Measurements from ENCODE around the gene DNAJC1. TPM values are rescaled to one million over a fixed set of nuclear protein-coding genes. Genes with fewer than 3 reads are reported as not detected.
"Not testable (repeated sequence)": the region's sequence is repeated elsewhere in the genome, so short reads cannot be mapped to it uniquely, and the experiment has no call there.

Gene DNAJC1
- total and polyA plus RNA-seq, 2 of the 8 experiments (the other 6 are each of a cell fraction or from before 2014, with no cell fraction given), result 6.8 to 14.8 TPM

- no peaks in the 10 kb centered on the region for H3K79me2 ChIP-seq (ENCODE audit: control insufficient read depth in 1 of 2, insufficient read depth in 2 of 2, low read length in 2 of 2)
- H3K14ac ChIP-seq (ENCODE audit: insufficient read length), result no peak overlapping the region
- H3K79me1 ChIP-seq (ENCODE audit: low read depth, low read length), result no peaks in the 10 kb centered on the region
- H3K4ac ChIP-seq (replicated peaks; ENCODE audit: insufficient read length, low read depth, low read length), result no peak overlapping the region
- no peaks in the 10 kb centered on the region for H3K36me3 ChIP-seq (ENCODE audit: control insufficient read depth in 2 of 4, insufficient read depth in 4 of 4, low read length in 3 of 4)
- DNase-seq (ENCODE audit: low read depth in 1 of 2, low spot score in 2 of 2) (no peak), FAIRE-seq (no peak)
- no peak overlapping the region for H2AK5ac ChIP-seq (ENCODE audit: low read depth, low read length)
- ChIA-PET POLR2A (ENCODE audit: partially characterized antibody) (interaction anchor here (0.7 kb wide), 1 partner anchor 242 kb away, joined by 3 read pairs; no protein-coding TSS in a partner anchor), CTCF (ENCODE audit: partially characterized antibody) (no interaction called here)
- H4K5ac ChIP-seq (ENCODE audit: insufficient read length, low read depth, low read length), result no peak overlapping the region
- H2BK12ac ChIP-seq (ENCODE audit: low read depth, low read length), result no peak overlapping the region
- no peak overlapping the region for H3K4me3 ChIP-seq (ENCODE audit: extremely low read depth in 1 of 4, insufficient read depth in 2 of 4, low read depth in 3 of 4, low read length in 4 of 4)
- H3K27ac ChIP-seq (ENCODE audit: low read depth, low read length), result no peak overlapping the region
- no peak overlapping the region for H2BK20ac ChIP-seq (ENCODE audit: low read length)
- no peak overlapping the region for H3K18ac ChIP-seq (ENCODE audit: extremely low read depth, low read length)
- no peak overlapping the region for H2AFZ ChIP-seq (ENCODE audit: low read length)
- no peak overlapping the region for H2BK15ac ChIP-seq (ENCODE audit: low read length)
- no peak overlapping the region for H2BK5ac ChIP-seq (ENCODE audit: low read depth, low read length)
- no peak overlapping the region for H2BK120ac ChIP-seq (replicated peaks; ENCODE audit: low read depth, low read length)
- H3K23ac ChIP-seq (ENCODE audit: insufficient read length), result no peak overlapping the region
- no peak overlapping the region for H3K4me2 ChIP-seq (ENCODE audit: insufficient read depth in 1 of 2, low read depth in 2 of 2, low read length in 2 of 2)
- H4K20me1 ChIP-seq (replicated peaks in 1 of 2; ENCODE audit: control insufficient read depth in 1 of 2, insufficient read depth in 2 of 2, low read length in 2 of 2), result no peaks in the 10 kb centered on the region
- TF ChIP-seq CTBP2 (IDR thresholded peaks at IDR 0.05; ENCODE audit: borderline replicate concordance, insufficient read depth, insufficient read length, low read length), result no peak
- no peak overlapping the region for H3K9ac ChIP-seq (replicated peaks in 1 of 4; ENCODE audit: extremely low read depth in 1 of 4, low read depth in 3 of 4, low read length in 3 of 4)
- no peaks in the 10 kb centered on the region for H3K27me3 ChIP-seq (replicated peaks in 1 of 4; ENCODE audit: control insufficient read depth in 3 of 4, extremely low read depth in 1 of 4, insufficient read depth in 3 of 4, low read length in 3 of 4)
- 100% methylated on average over 1 of the region's 1 CpG; no CpG with 5 or more reads in 1 of the 2 experiments for WGBS, 2 experiments (ENCODE audit: extremely low coverage in 1 of 2, insufficient coverage in 1 of 2, insufficient read length in 1 of 2, insufficient replicate concordance in 2 of 2, low coverage in 1 of 2, low lambda C conversion rate in 2 of 2, missing lambda C conversion rate in 1 of 2)
- H3K56ac ChIP-seq (replicated peaks; ENCODE audit: insufficient read length, low read depth, low read length), result no peak overlapping the region
- no peaks in the 10 kb centered on the region for H3K9me3 ChIP-seq (ENCODE audit: insufficient read depth in 2 of 2, low read depth in 1 of 2, low read length in 1 of 2)
- no peaks in the 10 kb centered on the region for H3K23me2 ChIP-seq (ENCODE audit: low read depth, low read length)
- H4K8ac ChIP-seq (ENCODE audit: extremely low read depth, insufficient read depth, low read length), result no peak overlapping the region; the same call in 1 of the 2 replicates
- H3K4me1 ChIP-seq (replicated peaks in 1 of 4; ENCODE audit: control insufficient read depth in 3 of 4, insufficient read depth in 4 of 4, low read length in 3 of 4), result no peaks in the 10 kb centered on the region
- no peak overlapping the region for H4K91ac ChIP-seq (replicated peaks; ENCODE audit: insufficient read length, low read length)
These were observed 159.9 kb downstream of the DNAJC1 start for GRCh38 chr10:21843645-21844044.

DNA sequence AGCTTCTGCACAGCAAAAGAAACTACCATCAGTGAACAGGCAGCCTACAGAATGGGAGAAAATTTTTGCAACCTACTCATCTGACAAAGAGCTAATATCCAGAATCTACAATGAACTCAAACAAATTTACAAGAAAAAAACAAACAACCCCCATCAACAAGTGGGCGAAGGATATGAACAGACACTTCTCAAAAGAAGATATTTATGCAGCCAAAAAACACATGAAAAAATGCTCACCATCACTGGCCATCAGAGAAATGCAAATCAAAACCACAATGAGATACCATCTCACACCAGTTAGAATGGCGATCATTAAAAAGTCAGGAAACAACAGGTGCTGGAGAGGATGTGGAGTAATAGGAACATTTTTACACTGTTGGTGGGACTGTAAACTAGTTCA, 162.3 kb downstream of the DNAJC1 start:
- H3K79me1 ChIP-seq (ENCODE audit: low read depth, low read length); H3K4me2 ChIP-seq (ENCODE audit: insufficient read depth in 1 of 2, low read depth in 2 of 2, low read length in 2 of 2); H3K36me3 ChIP-seq (ENCODE audit: control insufficient read depth in 2 of 4, insufficient read depth in 4 of 4, low read length in 3 of 4); H3K79me2 ChIP-seq (ENCODE audit: control insufficient read depth in 1 of 2, insufficient read depth in 2 of 2, low read length in 2 of 2); H4K20me1 ChIP-seq (replicated peaks in 1 of 2; ENCODE audit: control insufficient read depth in 1 of 2, insufficient read depth in 2 of 2, low read length in 2 of 2); H4K5ac ChIP-seq (ENCODE audit: insufficient read length, low read depth, low read length); H3K4me1 ChIP-seq (replicated peaks in 1 of 4; ENCODE audit: control insufficient read depth in 3 of 4, insufficient read depth in 4 of 4, low read length in 3 of 4); H4K8ac ChIP-seq (ENCODE audit: extremely low read depth, insufficient read depth, low read length); H3K27ac ChIP-seq (ENCODE audit: low read depth, low read length); H3K23me2 ChIP-seq (ENCODE audit: low read depth, low read length); H3K9ac ChIP-seq (replicated peaks in 1 of 4; ENCODE audit: extremely low read depth in 1 of 4, low read depth in 3 of 4, low read length in 3 of 4); H3K4me3 ChIP-seq (ENCODE audit: extremely low read depth in 1 of 4, insufficient read depth in 2 of 4, low read depth in 3 of 4, low read length in 4 of 4); H3K18ac ChIP-seq (ENCODE audit: extremely low read depth, low read length); H3K56ac ChIP-seq (replicated peaks; ENCODE audit: insufficient read length, low read depth, low read length); H2BK12ac ChIP-seq (ENCODE audit: low read depth, low read length); H3K23ac ChIP-seq (ENCODE audit: insufficient read length); CTCF ChIA-PET (ENCODE audit: partially characterized antibody); H2BK5ac ChIP-seq (ENCODE audit: low read depth, low read length); H2AFZ ChIP-seq (ENCODE audit: low read length); H2BK120ac ChIP-seq (replicated peaks; ENCODE audit: low read depth, low read length); H3K4ac ChIP-seq (replicated peaks; ENCODE audit: insufficient read length, low read depth, low read length); H3K27me3 ChIP-seq (replicated peaks in 1 of 4; ENCODE audit: control insufficient read depth in 3 of 4, extremely low read depth in 1 of 4, insufficient read depth in 3 of 4, low read length in 3 of 4); H2BK15ac ChIP-seq (ENCODE audit: low read length); H2AK5ac ChIP-seq (ENCODE audit: low read depth, low read length); FAIRE-seq; H2BK20ac ChIP-seq (ENCODE audit: low read length); POLR2A ChIA-PET (ENCODE audit: partially characterized antibody); DNase-seq (ENCODE audit: low read depth in 1 of 2, low spot score in 2 of 2); H3K14ac ChIP-seq (ENCODE audit: insufficient read length); H4K91ac ChIP-seq (replicated peaks; ENCODE audit: insufficient read length, low read length): not testable (repeated sequence)
- 85% methylated on average over 2 of the region's 2 CpGs; no CpG with 5 or more reads in 1 of the 2 experiments for WGBS, 2 experiments (ENCODE audit: extremely low coverage in 1 of 2, insufficient coverage in 1 of 2, insufficient read length in 1 of 2, insufficient replicate concordance in 2 of 2, low coverage in 1 of 2, low lambda C conversion rate in 2 of 2, missing lambda C conversion rate in 1 of 2)
- peaks cover 2 to 13% of the 10 kb centered on the region in 2 experiments; a peak in 2 of 4 replicates for H3K9me3 ChIP-seq (ENCODE audit: insufficient read depth in 2 of 2, low read depth in 1 of 2, low read length in 1 of 2)
